Nephron progenitor cell (in vitro differentiated cells): ENCODE measurements around the gene CYTH1.

Source experiments
- DNase-seq: peaks from one replicate; pipeline ENCODE4 v3.0.0; 2021
- H3K27ac Mint-ChIP-seq: 2 replicates; pipeline ENCODE4 v1.8.0; 2021; ENCODE audit warnings: mild to moderate bottlenecking, moderate library complexity, mixed read lengths
- H3K27me3 Mint-ChIP-seq: 2 replicates; pipeline ENCODE4 v1.8.0; 2021; ENCODE audit warnings: mild to moderate bottlenecking, low read depth, mixed read lengths; ENCODE audit not compliant: poor library complexity
- H3K36me3 Mint-ChIP-seq: 2 replicates; pipeline ENCODE4 v1.8.0; 2021; ENCODE audit warnings: low read depth, mixed read lengths
- H3K4me1 Mint-ChIP-seq: 2 replicates; pipeline ENCODE4 v1.8.0; 2021; ENCODE audit warnings: mixed read lengths
- H3K4me3 Mint-ChIP-seq: 2 replicates; pipeline ENCODE4 v1.8.0; 2021; ENCODE audit warnings: mild to moderate bottlenecking, moderate library complexity, mixed read lengths
- H3K9me3 Mint-ChIP-seq: 2 replicates; pipeline ENCODE4 v1.8.0; 2021; ENCODE audit warnings: mild to moderate bottlenecking, moderate library complexity, mixed read lengths
- CTCF ChIP-seq: fragments of 200-600 bp; sonication (generic); IDR thresholded peaks from 2 replicates; pipeline ENCODE4 v1.5.0; 2021; ENCODE audit warnings: antibody characterized with exemption

CYTH1 gene

GRCh38 chr17:78629436-78629995 is 152.6 kb downstream of the CYTH1 start:
- Mint-ChIP-seq H3K4me3 (no peak overlapping the region), H3K27me3 (peaks cover 20% of the 10 kb centered on the region), H3K36me3 (no peaks in the 10 kb centered on the region), H3K27ac (no peak overlapping the region), H3K9me3 (no peaks in the 10 kb centered on the region), H3K4me1 (peaks cover 18% of the 10 kb centered on the region)
- no peak for TF ChIP-seq CTCF
- no peak for DNase-seq

- H3K4me3 Mint-ChIP-seq = no peak overlapping the region
Observed at GRCh38 chr17:78628547-78629435, 153.3 kb downstream of the CYTH1 start.

GRCh38 chr17:78624324-78625151 is 157.5 kb downstream of the CYTH1 start:
- TF ChIP-seq CTCF = no peak
- H3K4me3 Mint-ChIP-seq = no peak overlapping the region
- no peaks in the 10 kb centered on the region for H3K4me1 Mint-ChIP-seq
- H3K36me3 Mint-ChIP-seq = no peaks in the 10 kb centered on the region
- peaks cover 9% of the 10 kb centered on the region for H3K9me3 Mint-ChIP-seq
- no peak overlapping the region for H3K27ac Mint-ChIP-seq
- no peak for DNase-seq
- peaks cover 24% of the 10 kb centered on the region for H3K27me3 Mint-ChIP-seq

More at GRCh38 chr17:78628547-78629435, 153.3 kb downstream of the CYTH1 start:
- no peaks in the 10 kb centered on the region for H3K36me3 Mint-ChIP-seq
- H3K9me3 Mint-ChIP-seq = no peaks in the 10 kb centered on the region
- peaks cover 23% of the 10 kb centered on the region for H3K27me3 Mint-ChIP-seq
- peaks cover 18% of the 10 kb centered on the region for H3K4me1 Mint-ChIP-seq
- TF ChIP-seq CTCF = no peak
- H3K27ac Mint-ChIP-seq = no peak overlapping the region
- no peak for DNase-seq
